ENCODE measurements around the gene SPN.
"Not testable (repeated sequence)": the region's sequence is repeated elsewhere in the genome, so short reads cannot be mapped to it uniquely, and the experiment has no call there.

Gene SPN

GRCh38 chr16:29649588-29650494, 13.2 kb upstream of the SPN start:
- DNase-seq: no peak

- DNase-seq: no peak
Observed at GRCh38 chr16:29650771-29651170, 12.3 kb upstream of the SPN start.

GRCh38 chr16:29651774-29652349, 11.2 kb upstream of the SPN start:
- no peak for DNase-seq

- no peak for DNase-seq
Observed at GRCh38 chr16:29653471-29653870, 9.6 kb upstream of the SPN start.

- not testable (repeated sequence) for DNase-seq
Observed at GRCh38 chr16:29653890-29654289, 9.2 kb upstream of the SPN start.

GRCh38 chr16:29656688-29657523, 6.1 kb upstream of the SPN start:
- no peak for DNase-seq

- DNase-seq: no peak
Observed at GRCh38 chr16:29658705-29659104, 4.3 kb upstream of the SPN start.

- no peak for DNase-seq
Observed at GRCh38 chr16:29662000-29662728, 883 bp upstream of the SPN start.

- peak in 1 of 4 experiments; percentile 7 for DNase-seq
Observed at GRCh38 chr16:29662729-29663015, 375 bp upstream of the SPN start.

GRCh38 chr16:29663807-29664090, 702 bp downstream of the SPN start:
- no peak for DNase-seq

GRCh38 chr16:29664091-29664921, 1.3 kb downstream of the SPN start:
- peak in 3 of 4 experiments; percentile 9 to 32 (median 13) for DNase-seq

GRCh38 chr16:29665294-29666077, 2.4 kb downstream of the SPN start:
- no peak for DNase-seq

- DNase-seq: not testable (repeated sequence)
Observed at GRCh38 chr16:29667322-29667610, 4.2 kb downstream of the SPN start.

GRCh38 chr16:29667755-29668154, 4.7 kb downstream of the SPN start:
- no peak for DNase-seq

- DNase-seq: no peak
Observed at GRCh38 chr16:29668267-29668666, 5.2 kb downstream of the SPN start.

GRCh38 chr16:29673501-29673900, 10.5 kb downstream of the SPN start:
- DNase-seq: no peak

GRCh38 chr16:29674188-29674587, 11.1 kb downstream of the SPN start:
- no peak for DNase-seq

GRCh38 chr16:29675811-29676643, 13.0 kb downstream of the SPN start:
- no peak for DNase-seq

- no peak for DNase-seq
Observed at GRCh38 chr16:29676989-29677785, 14.1 kb downstream of the SPN start.

All from activated CD4-positive, CD25-positive, alpha-beta regulatory T cell (primary cell).